HG02610 (cell line): ENCODE measurements around the gene DPY19L1.
"Not testable (repeated sequence)": the region's sequence is repeated elsewhere in the genome, so short reads cannot be mapped to it uniquely, and the experiment has no call there.

ENCODE experiments used
- ATAC-seq: cut with Tn5 transposase; IDR thresholded peaks from one replicate; pipeline ENCODE4 v1.9.1; 2021; ENCODE audit warnings: mild to moderate bottlenecking, moderate library complexity; ENCODE audit not compliant: unreplicated experiment

DPY19L1 gene

DNA sequence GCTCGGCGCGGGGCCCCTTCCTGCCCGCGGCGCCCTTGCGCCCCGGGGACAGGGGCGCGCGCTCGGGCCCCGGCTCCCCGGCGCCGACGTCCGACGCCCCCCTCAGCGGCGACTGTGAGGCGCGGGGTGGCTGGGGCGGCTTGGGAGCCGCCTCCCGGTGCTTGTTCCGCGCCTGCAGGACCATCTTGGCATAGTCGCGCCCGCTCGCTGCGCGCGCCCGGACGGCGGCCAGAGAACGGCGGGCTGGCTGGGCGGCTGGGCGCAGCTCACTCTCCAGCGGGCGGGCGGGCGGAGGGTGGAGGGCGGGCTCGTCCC is at the start of gene DPY19L1:
Gene DPY19L1, minus strand, starts transcription at position 275 of the 315 bp plus-strand sequence. Its CDS starts 91 bp downstream, at position 184.
- peak; percentile 20 for ATAC-seq

DNA sequence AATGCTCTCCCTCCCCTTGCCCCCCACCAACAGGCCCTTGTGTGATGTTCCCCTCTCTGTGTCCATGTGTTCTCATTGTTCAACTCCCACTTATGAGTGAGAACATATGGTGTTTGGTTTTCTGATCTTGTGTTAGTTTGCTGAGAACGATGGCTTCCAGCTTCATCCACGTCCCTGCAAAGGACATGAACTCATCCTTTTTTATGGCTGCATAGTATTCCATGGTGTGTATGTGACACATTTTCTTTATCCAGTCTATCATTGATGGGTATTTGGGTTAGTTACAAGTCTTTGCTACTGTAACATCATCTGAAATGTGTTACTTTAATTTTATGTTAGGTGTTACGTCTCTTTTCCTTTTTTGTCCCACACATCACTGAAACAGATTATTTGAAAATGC is 42.2 kb upstream of the DPY19L1 start:
- not testable (repeated sequence) for ATAC-seq

DNA sequence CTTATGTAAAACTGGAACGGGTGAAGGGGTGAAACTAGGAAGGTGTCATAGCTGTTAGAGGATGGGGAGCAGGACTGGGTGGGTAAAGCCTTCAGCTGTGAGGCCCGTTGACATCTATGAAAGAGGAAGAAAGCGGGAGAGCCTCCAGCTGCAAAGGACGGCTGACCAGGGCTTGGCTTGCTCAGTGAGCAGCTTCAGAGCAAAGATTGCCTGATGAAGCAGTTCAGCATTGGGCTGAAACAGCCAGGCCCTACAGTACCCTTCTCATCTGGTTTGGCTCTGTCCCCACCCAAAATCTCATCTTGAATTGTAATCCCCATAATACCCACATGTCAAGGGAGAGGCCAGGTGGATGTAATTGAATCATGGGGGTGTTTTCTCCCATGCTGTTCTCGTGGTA is 36.7 kb upstream of the DPY19L1 start:
- not testable (repeated sequence) for ATAC-seq

DNA sequence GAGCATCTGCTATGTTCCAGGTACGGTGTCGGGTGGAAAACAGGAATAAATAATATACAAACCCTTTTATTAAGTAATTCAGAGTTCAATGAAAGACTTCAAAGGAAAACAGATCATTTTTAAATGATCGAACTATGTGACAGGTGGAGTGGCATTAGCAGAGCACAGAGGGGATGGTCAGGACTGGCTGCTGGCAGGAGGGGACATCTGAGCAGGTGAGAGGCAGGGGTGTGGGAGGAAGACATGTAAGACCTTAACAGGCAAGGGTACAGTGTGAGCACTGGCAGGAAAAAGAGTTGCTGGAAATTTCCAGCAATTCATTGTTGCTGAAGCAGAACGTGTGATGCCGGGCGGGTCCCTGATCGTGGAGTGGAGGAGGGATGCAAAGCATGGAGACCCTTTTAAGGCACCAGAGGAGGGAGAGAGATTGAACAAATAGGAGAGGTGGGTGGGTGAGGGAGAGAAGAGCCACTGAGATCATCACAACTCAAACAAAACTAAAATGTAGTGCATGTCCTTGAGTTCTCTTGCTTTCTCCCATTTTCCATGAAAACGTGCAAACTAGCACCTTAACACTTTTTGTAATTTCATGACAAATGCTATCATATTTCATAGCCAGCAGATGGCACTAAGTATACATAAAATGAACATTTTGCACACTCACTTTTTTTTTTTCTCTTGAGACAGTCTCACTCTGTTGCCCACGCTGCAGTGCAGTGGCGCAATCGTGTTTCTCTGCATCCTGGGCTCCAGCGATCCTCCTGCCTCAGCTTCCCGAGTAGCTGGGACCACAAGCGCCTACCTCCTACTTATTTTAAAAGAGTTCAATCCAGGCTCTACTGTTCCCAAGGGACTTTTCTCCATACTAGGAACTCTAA is 35.9 kb upstream of the DPY19L1 start:
- not testable (repeated sequence) for ATAC-seq

DNA sequence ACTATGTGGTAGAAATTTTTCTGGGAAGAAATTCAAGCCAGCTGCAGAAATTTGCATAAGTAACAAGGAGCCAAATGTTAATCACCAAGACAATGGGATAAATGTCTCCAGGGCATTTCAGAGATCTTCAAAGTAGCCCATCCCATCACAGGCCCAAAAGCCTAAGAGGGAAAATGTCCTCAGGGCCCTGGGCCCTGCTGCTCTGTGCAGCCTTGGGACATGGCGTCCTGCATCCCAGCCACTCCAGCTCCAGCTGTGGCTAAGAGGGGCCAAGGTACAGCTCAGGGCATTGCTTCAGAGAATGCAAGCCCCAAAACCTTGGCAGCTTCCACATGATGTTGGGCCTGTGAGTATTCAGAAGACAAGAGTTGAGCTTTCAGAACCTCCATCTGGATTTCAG is 31.8 kb upstream of the DPY19L1 start:
- not testable (repeated sequence) for ATAC-seq

DNA sequence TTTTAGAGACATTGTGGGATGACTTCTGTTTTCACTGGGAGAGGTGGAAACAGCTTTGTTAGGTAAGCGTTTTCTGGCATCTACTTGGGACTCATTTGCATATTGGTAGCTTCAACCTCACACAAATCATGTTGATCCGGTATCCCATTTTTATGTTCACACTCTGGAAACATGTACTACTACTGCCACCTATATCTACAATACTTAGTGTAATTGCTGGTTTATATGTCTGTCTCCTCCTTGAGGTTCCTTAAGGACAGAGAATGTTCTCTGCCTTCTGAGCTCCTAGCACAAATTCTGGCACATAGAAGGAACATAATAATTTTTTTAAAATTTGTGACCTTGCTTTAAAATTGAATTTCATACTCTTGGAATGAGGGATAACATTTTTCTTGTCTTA is 28.1 kb upstream of the DPY19L1 start:
- not testable (repeated sequence) for ATAC-seq

DNA sequence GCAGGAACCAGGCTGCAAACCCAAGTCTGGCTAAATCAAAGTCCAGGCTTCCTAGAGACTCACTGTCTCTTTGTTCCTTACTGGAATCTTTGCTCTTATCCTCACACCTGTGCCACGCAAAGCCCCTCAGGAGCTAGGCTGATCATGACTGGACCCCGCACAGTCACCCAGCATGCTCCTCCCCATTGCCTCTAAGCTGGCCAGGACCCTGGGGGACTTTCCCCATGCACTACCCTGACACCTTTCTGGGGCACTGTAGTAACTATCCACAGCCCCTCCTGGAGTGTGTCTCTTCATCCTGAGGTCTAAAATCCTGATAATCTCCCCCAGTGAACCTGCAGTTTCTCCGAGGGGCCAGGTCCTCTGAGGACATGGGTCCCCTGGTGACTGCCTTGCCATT is 21.3 kb upstream of the DPY19L1 start:
- not testable (repeated sequence) for ATAC-seq

DNA sequence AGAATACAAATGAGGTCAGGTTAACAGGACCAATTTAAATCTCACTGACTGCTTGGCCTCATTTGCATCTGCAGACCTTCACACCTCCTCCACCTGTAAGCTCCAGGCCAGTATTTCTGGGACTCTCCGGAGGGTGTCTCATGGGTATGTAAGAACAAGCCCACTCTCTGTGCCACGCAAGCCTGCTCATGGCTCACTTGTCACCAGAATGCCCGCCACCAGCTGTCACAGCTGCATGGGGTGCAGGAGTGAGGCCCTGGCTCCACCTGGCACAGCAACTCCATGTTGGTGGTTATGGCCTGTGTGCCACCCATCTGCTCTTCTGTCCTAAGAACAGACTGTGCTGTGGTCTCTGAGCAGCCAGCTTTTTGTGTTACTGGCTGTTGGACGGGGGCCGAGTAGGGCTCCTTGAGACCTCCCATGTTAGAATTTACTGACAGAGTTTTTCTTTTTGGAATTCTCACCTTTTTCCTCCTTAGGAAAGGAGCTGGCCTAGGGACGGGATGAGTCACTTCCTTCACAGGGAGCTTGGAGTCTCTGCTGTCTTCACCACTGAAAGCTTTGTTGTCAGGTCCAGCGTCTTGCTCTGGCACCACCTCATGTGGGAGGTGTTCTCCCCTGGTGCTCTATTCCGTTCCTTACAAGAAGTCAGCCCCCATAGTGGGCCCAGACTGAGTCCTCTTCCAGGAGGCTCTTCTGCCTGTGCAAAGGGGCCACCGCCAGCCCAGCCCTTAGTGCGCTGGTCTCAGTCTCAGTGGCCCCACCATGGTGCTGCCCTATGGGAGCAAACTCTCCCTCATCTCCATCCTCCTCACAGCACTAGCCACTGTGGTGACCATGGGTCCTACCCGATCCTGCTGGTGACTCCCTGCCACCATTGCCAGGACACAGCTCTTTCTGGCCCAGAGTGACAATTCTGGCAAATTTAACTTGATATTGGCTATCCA is 20.5 kb upstream of the DPY19L1 start:
- ATAC-seq: not testable (repeated sequence)

DNA sequence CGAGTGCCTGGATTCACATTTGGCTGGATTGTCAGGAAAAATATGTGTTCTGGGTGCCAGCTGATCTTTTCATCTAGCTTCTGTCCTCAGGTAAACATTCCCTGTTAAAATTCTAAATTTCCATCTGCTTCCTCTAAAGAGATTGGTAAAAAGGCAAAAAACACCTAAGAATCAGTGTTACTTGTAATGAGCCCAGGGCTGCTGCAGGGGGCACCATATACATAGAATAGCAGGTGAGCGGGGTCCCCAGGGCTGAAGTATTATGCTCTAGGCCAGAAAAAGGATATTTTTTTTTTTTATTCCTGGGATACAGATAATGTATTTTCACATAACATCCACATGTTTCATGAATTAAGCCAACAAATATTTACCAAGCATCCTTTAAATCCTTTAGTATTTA is 18.4 kb upstream of the DPY19L1 start:
- not testable (repeated sequence) for ATAC-seq

DNA sequence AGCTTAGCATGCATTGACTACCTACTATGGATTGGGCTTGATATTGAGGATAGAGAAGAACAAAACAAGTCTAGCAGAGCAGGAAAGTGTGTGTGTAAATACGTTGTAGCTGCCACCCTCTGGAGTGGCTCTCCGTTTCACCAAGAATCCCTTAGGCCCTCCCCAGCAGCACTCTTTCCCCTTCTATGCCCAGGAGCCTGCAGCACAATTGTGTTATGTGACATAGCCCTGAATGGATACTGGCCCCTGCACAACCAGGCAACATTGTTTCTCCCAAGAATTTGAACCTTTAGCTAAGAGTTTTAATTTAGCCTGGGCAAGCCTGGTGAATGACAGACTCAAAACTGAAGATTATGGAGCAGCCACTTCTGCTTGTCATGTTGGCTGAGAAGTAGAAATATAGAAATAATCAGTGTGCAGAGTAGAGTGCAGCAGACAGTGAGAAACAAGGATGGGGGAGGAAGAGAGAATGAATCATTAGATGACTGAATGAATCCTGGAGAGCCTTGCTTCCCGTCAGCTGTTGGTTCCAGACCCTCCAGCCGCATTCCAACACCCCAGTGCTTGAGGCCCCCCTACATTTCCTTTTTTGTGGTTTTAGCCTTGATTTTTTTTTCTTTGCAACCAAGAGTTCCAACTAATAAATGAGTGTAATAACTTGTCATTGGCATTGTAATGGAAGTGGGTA is 16.3 kb upstream of the DPY19L1 start:
- not testable (repeated sequence) for ATAC-seq

DNA sequence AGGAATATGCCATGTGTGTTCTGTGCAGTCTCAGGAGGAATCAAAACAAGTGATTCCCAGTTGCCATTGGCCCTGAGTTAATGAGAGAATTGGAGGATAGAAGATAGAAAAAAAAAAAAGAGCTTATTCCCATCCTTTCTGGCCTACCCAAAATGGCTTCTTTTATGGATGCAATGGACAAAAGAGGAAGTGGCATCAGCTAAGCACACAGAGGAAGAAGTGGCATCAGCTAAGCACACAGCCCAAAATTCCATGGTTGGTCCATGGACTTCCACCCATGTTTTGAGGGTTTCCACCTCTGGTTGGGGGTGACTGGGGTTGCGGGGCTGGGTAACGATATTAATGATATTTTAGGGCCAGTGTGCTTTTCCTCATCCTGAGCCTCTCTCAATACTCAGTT is 11.1 kb upstream of the DPY19L1 start:
- ATAC-seq: not testable (repeated sequence)

DNA sequence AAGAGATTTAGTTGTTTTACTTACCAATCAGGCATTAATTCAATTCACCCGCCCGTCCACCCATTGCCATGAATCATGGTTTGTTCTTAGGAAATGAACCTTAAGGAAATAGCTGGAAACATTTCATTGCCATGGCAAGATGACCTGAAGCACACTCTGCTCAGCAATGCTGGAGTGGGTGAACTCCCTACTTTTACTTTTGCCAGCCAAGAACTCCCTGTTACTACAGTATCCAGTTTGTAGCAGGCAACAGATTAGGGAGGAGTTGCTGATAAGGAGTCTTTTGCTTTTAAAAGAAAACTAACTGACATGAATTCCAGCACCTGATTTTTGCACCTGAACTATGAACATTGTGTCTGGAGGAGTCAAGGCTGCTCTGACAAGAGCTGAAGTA is 10.6 kb upstream of the DPY19L1 start:
- ATAC-seq: not testable (repeated sequence)

DNA sequence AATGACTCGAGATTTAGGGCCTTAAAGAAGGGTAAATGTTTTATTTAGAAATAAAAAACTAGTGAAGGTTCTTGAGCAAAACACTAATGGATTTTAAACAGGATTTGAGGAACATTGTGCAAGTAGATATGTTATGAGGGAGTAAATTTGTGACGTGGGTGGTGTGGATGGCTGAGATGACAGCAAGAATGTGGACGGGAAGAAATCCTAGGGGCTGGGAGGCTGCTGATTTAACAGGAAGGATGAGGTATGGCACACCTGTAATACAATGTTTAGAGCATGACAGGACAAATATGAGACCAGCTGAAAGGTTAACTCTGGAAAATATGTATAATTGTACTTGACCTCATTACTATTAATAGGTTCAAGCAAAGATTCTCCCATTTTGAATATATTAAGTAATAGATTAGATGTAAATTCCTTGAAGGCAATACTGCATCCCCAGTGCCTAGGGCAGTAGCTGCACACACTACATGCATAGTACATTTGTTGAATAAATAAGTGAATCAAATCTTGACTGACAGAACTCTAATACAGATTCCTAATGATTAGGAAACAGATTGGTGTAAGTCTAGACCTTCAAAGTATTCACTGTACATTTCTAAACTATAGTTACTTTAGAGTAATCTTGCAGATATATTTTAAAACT is 10.1 kb upstream of the DPY19L1 start:
- ATAC-seq: not testable (repeated sequence)

DNA sequence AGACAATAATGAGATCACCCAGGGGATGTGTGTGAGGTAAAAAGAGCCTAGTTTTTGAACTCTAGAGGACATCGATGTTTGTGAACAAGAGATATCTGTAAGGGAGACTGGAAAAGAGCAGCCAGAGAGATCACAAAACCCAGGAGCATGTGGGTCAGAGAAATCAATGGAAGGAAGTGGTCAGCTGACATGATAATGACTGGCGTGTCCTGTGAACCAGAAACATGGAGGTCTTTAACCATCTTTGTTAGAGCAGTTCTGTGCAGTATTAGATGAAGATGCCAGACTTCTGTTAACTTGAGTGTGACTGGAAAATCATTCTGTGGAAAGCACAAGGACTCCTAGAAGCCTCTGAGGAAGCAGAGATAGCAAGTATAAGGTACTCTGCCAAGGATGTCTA is 6.0 kb upstream of the DPY19L1 start:
- not testable (repeated sequence) for ATAC-seq

DNA sequence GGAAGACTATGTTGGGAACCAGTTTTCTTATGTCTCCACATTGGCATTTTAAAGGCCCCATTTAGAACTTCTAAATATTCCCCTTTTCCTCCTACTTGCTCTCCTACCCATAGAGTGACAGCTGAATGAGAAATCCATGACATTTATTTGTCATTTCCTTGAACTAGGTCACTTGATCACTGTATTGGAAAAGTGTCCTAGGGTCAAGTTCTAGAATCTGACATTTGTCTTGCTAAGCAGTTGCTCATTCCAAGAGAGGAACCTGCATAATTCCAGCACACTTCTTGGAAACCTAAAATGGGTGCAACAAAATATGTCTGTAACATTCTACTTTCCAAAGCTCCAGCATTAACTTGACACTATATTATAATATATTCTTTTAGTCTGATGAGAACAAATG is 3.6 kb upstream of the DPY19L1 start:
- no peak for ATAC-seq

DNA sequence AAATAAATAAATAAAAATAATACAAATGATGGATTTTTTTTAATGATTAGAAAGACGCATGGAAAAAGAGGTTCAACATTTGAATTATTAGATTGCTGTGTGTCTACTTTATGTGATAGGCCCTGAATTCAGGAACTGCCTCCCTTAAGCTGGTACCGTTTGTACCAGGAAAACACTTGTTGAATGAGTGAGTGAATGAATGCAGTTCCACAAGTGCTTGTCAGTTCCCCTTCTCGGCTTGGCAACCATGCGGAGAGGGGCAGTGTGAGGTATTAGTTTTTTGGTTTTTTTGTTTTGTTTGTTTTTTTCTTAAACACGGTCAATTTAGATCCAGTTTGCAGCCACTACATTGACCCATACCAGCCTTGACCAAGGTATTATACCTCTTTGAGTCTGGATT is 2.1 kb upstream of the DPY19L1 start:
- no peak for ATAC-seq

DNA sequence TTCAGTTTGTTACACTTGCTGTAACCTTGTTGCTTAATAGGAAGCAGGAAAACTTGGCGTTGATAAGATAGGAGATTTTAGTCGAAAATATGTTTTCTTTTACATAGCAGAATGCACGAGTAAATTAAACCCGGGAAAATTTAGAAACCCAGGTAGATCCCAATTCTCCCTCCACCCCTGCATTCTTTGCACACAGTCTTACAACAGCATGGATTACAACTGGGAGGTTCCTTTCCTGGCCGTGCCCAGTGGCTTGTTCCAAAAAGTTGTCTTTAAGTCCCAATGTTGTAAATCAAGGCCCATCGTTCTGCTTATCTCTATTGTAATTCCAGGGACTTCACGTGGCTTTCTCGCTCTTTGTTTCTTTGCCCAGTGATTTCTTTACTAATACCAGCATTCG is 1.1 kb upstream of the DPY19L1 start:
- ATAC-seq: no peak

DNA sequence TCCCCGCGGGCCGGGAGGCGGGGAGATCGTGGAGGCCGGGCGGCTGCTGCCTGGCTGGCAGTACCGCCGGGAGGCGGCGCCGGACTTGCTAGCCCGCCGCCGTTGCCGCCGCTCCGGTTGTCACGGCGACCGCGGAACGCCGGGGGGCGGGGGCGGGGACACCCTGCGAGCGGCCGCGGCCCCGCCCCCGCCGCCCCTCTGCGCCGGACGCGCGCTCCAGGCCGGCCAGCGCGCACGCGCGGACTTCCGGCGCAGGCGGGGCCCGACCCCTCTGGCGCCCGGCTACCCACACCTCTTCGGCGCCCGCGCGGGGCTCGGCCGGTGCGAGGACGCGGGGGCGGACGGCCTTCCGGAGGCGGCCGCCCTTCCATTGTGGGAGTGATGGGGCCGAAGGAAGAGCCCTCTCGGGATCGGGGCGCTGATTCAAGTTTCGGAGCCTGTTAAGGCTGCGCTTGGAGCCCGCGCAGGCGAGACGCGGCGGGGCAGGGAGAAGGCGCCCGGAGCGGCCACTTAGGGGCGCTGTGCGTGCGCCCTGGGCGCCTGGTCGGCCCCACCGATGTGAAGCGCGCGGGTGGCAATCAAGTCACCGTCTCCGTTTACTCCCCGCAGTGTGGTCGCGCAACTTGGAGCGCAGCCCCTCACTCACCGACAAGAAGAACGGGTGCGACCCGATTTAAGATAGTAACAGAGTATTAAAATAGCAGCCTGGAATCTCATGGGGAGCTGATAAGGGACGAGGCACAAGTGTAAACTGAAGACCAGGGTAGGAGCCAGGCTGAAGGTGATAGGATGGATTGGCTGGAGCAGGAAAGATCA is 449 bp upstream of the DPY19L1 start:
- ATAC-seq: peak; percentile 89

DNA sequence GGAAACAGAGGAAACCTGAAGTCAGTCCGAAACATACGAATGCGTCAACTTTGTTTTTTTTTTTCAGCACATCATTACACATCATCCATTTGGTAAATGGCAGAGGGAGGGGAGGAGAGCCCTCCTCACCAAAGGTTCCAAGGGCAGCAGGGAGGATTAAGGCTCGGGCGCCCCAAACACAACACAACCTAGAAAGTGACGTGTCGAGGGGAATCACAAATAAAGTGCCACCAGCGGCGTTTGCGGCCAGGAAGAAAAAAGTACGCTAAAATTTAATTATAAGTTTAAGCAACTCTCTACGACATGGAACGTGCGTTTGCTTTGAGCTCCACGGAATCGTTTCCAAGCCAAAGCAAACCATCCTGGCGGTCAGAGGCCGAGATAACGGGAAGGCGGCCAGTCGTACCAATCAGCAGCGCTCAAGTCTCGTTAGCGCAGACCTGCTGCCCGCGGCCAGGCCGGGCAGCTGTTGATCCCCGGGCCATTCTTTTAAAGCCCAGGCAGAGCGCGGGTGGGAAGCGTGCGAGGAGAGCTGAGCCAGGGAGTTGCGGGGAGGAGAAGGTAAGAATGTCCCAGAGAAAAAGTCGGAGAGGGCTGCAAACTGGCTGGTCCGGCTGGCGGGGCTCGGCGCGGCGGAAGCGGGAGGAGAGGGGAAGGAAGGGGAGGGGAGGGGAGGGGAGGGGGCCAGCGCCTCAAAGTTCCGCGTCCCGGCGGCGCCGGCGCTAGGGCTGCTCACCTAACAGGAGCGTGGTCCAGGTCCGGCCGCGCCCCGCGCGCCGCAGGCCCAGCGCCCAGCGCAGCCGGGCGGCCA is 719 bp downstream of the DPY19L1 start:
- ATAC-seq: peak; percentile 17
